GM12878 (cell line): ENCODE data around the gene ST3GAL5. TPM values are rescaled to one million over a fixed set of nuclear protein-coding genes. Genes with fewer than 3 reads are reported as not detected.

Source experiments
- ATAC-seq: fragments of 200-7000 bp; cut with Tn5 transposase; 3 replicates; pipeline ENCODE4 v1.9.1; 2020; ENCODE audit warnings: mild to moderate bottlenecking, moderate library complexity
- BruUV-seq: library from RNA; stranded (reverse); fragments of 400-500 nt; replicated peaks from 2 replicates; lab custom pipeline; 2021; lab: Mats Ljungman, UMichigan
- CTCF ChIA-PET: fragments of 300-600 bp; sonication (Branson Sonifier 250); formaldehyde crosslinking; extraction: SDS; loops from one replicate; lab custom pipeline; 2021; ENCODE audit warnings: inconsistent platforms; lab: Yijun Ruan, JAX
- POLR2A ChIA-PET: fragments of 350-600 bp; formaldehyde crosslinking; extraction: SDS; loops from one replicate; lab custom pipeline; 2021; ENCODE audit warnings: inconsistent platforms; lab: Charles Lee
- RAD21 ChIA-PET: fragments of 300-600 bp; sonication (Branson Sonifier 250); formaldehyde crosslinking; loops from one replicate; lab custom pipeline; 2023; ENCODE audit warnings: antibody characterized with exemption; ENCODE audit not compliant: unreplicated experiment; lab: Charles Lee
- SMC1A ChIA-PET: fragments of 300-600 bp; sonication (Branson Sonifier 250); formaldehyde crosslinking; loops from one replicate; lab custom pipeline; 2023; ENCODE audit not compliant: unreplicated experiment, uncharacterized antibody; lab: Charles Lee
- DNase-seq: peaks from one replicate; pipeline ENCODE4 v3.0.0-alpha.2; 2011; ENCODE audit warnings: low read depth, low spot score
- FAIRE-seq: peaks from 3 replicates; lab custom pipeline; 2011; peaks lifted over from hg19 to GRCh38; lab: Jason Lieb, UNC
- H2AFZ ChIP-seq: 2 replicates; pipeline ENCODE4 v1.6.0; 2011; ENCODE audit warnings: low read depth, low read length, control low read depth; ENCODE audit not compliant: control insufficient read depth
- H3K27ac ChIP-seq: 2 replicates; pipeline ENCODE4 v1.5.1; 2011; ENCODE audit warnings: control low read depth; ENCODE audit not compliant: control insufficient read depth, insufficient read depth
- H3K27me3 ChIP-seq, 2 experiments: replicated peaks in 1 of 2; 2 replicates each; pipeline versions ENCODE4 v1.6.0 to v1.6.1; 2011; ENCODE audit warnings: low read length in 1 of 2; ENCODE audit not compliant: control insufficient read depth in 2 of 2, insufficient read depth in 2 of 2
- H3K36me3 ChIP-seq, 2 experiments: 2 replicates each; pipeline ENCODE4 v1.5.1; 2011; ENCODE audit warnings: low read length in 1 of 2; ENCODE audit not compliant: control insufficient read depth in 2 of 2, insufficient read depth in 2 of 2
- H3K4me1 ChIP-seq: 2 replicates; pipeline ENCODE4 v1.6.1; 2011; ENCODE audit warnings: mild to moderate bottlenecking, low read length, moderate library complexity, mixed read lengths; ENCODE audit not compliant: control insufficient read depth, insufficient read depth
- H3K4me2 ChIP-seq: 2 replicates; pipeline ENCODE4 v1.6.0; 2011; ENCODE audit warnings: control low read depth; ENCODE audit not compliant: control insufficient read depth, insufficient read depth
- H3K4me3 ChIP-seq: fragments of 200-600 bp; sonication (generic); 2 replicates; pipeline ENCODE4 v1.5.1; 2016
- H3K79me2 ChIP-seq: 2 replicates; pipeline ENCODE4 v1.6.0; 2011; ENCODE audit warnings: low read length; ENCODE audit not compliant: control insufficient read depth, insufficient read depth
- H3K9ac ChIP-seq: 2 replicates; pipeline ENCODE4 v1.8.0; 2011; ENCODE audit warnings: low read length, control low read depth, mixed read lengths; ENCODE audit not compliant: control insufficient read depth, insufficient read depth
- H3K9me3 ChIP-seq: replicated peaks from 3 replicates; pipeline ENCODE4 v1.5.1; 2011; ENCODE audit warnings: mild to moderate bottlenecking, low read length; ENCODE audit not compliant: control insufficient read depth, insufficient read depth
- H4K20me1 ChIP-seq: 2 replicates; pipeline ENCODE4 v1.6.0; 2011; ENCODE audit not compliant: control insufficient read depth, insufficient read depth
- MLLT1 ChIP-seq: fragments of 450-650 bp; IDR thresholded peaks from 2 replicates; pipeline ENCODE4 v1.6.1; 2016; ENCODE audit warnings: mild to moderate bottlenecking
- NR2F1 ChIP-seq: fragments of 450-650 bp; conservative IDR thresholded peaks from 2 replicates; pipeline ENCODE4 v1.6.1; 2017; ENCODE audit warnings: mild to moderate bottlenecking
- PML ChIP-seq: IDR thresholded peaks from 2 replicates; pipeline ENCODE4 v1.6.1; 2012; ENCODE audit warnings: low read length, inconsistent platforms
- RELB ChIP-seq: fragments of 450-650 bp; IDR thresholded peaks from 2 replicates; pipeline ENCODE4 v1.6.1; 2017; ENCODE audit warnings: low read depth, mild to moderate bottlenecking, moderate library complexity
- WGBS: methylation state at CpG from one replicate; pipeline ENCODE4 v1.1.6; 2016; ENCODE audit warnings: low lambda C conversion rate; ENCODE audit not compliant: insufficient replicate concordance, insufficient coverage; ENCODE audit errors: missing lambda C conversion rate; 5-methylcytosine and 5-hydroxymethylcytosine counted together
- in situ Hi-C: fragments of 300-500 bp; cut with MboI; formaldehyde crosslinking; loops from 9 replicates; pipeline ENCODE4 v1.14.3; 2018; ENCODE audit warnings: mixed read lengths
- intact Hi-C: fragments of 100-400 bp; cut with micrococcal nuclease; formaldehyde crosslinking; loops from one replicate; pipeline ENCODE4 v1.14.2; 2022; ENCODE audit not compliant: unreplicated experiment
- polyA plus RNA-seq, 11 experiments: library from polyadenylated mRNA; depleted of rRNA in 4 of 11; unstranded in 6 of 11; stranded (reverse) in 5 of 11; fragments of >200 nt; fragmentation: Nextera tagmentation in 4 of 11; fragmentation: Illumina TruSeq in 1 of 11; extraction: Ambion mirVana in 4 of 11; extraction: Trizol in 1 of 11; gene quantifications; 1 replicate in 1 of 11; 2 replicates in 10 of 11; pipeline versions ENCODE4 v1.2.1 to v1.2.3, GENCODE V29; 2011 to 2016; ENCODE audit warnings: inconsistent platforms in 2 of 11, missing spikeins in 2 of 11, low read depth in 1 of 11
- total RNA-seq, 4 experiments: library from RNA; depleted of rRNA in 3 of 4; stranded (reverse); fragments of >200 nt in 3 of 4; fragmentation: Illumina TruSeq in 1 of 4; extraction: Trizol in 1 of 4; gene quantifications; 2 replicates each; pipeline versions ENCODE4 v1.2.1 to v1.2.3, GENCODE V29; 2013 to 2021
- TF ChIP-seq, protein P1 (sequence below): fragments of 450-650 bp; IDR thresholded peaks from 2 replicates; pipeline ENCODE4 v1.6.1; 2017; ENCODE audit warnings: mild to moderate bottlenecking, low read depth, inconsistent platforms; ENCODE audit not compliant: poor library complexity, severe bottlenecking

The ST3GAL5 gene
- total and polyA plus RNA-seq, 10 of the 15 experiments (the other 5 are each of a cell fraction or from before 2014, with no cell fraction given): 5.2 to 60.9 (median 10.2) TPM

- TF ChIP-seq, protein P1, sequence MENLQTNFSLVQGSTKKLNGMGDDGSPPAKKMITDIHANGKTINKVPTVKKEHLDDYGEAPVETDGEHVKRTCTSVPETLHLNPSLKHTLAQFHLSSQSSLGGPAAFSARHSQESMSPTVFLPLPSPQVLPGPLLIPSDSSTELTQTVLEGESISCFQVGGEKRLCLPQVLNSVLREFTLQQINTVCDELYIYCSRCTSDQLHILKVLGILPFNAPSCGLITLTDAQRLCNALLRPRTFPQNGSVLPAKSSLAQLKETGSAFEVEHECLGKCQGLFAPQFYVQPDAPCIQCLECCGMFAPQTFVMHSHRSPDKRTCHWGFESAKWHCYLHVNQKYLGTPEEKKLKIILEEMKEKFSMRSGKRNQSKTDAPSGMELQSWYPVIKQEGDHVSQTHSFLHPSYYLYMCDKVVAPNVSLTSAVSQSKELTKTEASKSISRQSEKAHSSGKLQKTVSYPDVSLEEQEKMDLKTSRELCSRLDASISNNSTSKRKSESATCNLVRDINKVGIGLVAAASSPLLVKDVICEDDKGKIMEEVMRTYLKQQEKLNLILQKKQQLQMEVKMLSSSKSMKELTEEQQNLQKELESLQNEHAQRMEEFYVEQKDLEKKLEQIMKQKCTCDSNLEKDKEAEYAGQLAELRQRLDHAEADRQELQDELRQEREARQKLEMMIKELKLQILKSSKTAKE: no peak
- TF ChIP-seq MLLT1: peak; percentile 28
- TF ChIP-seq NR2F1: peak; percentile 81
- TF ChIP-seq PML: no peak
- 0 out of 2 replicates have a peak, but pooled peaks have one; percentile 14 for TF ChIP-seq RELB
- Histone ChIP-seq H2AFZ (peak overlapping the region; percentile 71), H3K27me3 (no peaks in the 10 kb centered on the region; a peak in 1 of 4 replicates), H4K20me1 (no peaks in the 10 kb centered on the region), H3K4me1 (peaks cover 13% of the 10 kb centered on the region; the same call in 1 of the 2 replicates), H3K4me3 (peak overlapping the region; percentile 65), H3K9ac (peak overlapping the region; percentile 53), H3K27ac (no peak overlapping the region), H3K4me2 (peak overlapping the region; percentile 96), H3K9me3 (peaks cover 4% of the 10 kb centered on the region; the same call in 2 of the 3 replicates), H3K79me2 (no peaks in the 10 kb centered on the region; the same call in 1 of the 2 replicates), H3K36me3 (no peaks in the 10 kb centered on the region)
- no peak for ATAC-seq
- no peak for FAIRE-seq
- ChIA-PET RAD21 (interaction anchor here (0.8 to 10.0 kb wide), 23 partner anchors 10 to 216 kb away, joined by 3 to 259 read pairs (median 5); partner anchors contain the start of genes POLR1A and PTCD3), SMC1A (interaction anchor here (0.5 to 11.8 kb wide), 25 partner anchors 10 to 216 kb away, joined by 3 to 248 read pairs (median 9); partner anchors contain the start of genes POLR1A and PTCD3), CTCF (interaction anchor here (0.6 to 16.3 kb wide), 37 partner anchors 10 to 261 kb away, joined by 3 to 251 read pairs (median 4); partner anchors contain the start of genes POLR1A and PTCD3), POLR2A (interaction anchor here (0.6 to 6.5 kb wide), 15 partner anchors 9 to 190 kb away, joined by 3 to 70 read pairs (median 4); no protein-coding TSS in a partner anchor)
- BruUV-seq: TSS peak; percentile 83
- no peak for DNase-seq
- 75% methylated on average over 22 of the region's 22 CpGs for WGBS
- in situ Hi-C loops (loop anchor here (5.0 kb wide), 1 partner anchor 62 kb away; no protein-coding TSS in a partner anchor), intact Hi-C loops (loop anchor here (1.0 to 5.0 kb wide), 5 partner anchors 62 to 191 kb away; no protein-coding TSS in a partner anchor)
Measured at GRCh38 chr2:85889627-85890281, 964 bp upstream of the ST3GAL5 start.
